HL-60 (cell line): ENCODE measurements around the gene MDM2.

Experiments used
- CTCF ChIP-seq: IDR thresholded peaks from one replicate; pipeline ENCODE4 v1.5.1; 2011; ENCODE audit warnings: low read length, control low read depth, inconsistent platforms; ENCODE audit not compliant: insufficient read depth
- GABPA ChIP-seq: IDR thresholded peaks from 2 replicates; pipeline ENCODE4 v1.6.1; 2012; ENCODE audit warnings: low read depth

GRCh38 chr12:68794653-68795251 lies 13.2 kb upstream of the MDM2 start:
- TF ChIP-seq CTCF (no peak), GABPA (no peak)
